HG02973 (cell line): ENCODE measurements around the gene PTPRN2.
"Not testable (repeated sequence)": the region's sequence is repeated elsewhere in the genome, so short reads cannot be mapped to it uniquely, and the experiment has no call there.

Experiments used
- ATAC-seq: cut with Tn5 transposase; IDR thresholded peaks from one replicate; pipeline ENCODE4 v1.9.1; 2021; ENCODE audit warnings: moderate library complexity; ENCODE audit not compliant: unreplicated experiment

PTPRN2 gene

GRCh38 chr7:158425676-158426075 is 161.9 kb downstream of the PTPRN2 start:
- not testable (repeated sequence) for ATAC-seq

GRCh38 chr7:158424531-158424930 is 163.1 kb downstream of the PTPRN2 start:
- no peak for ATAC-seq

GRCh38 chr7:158424011-158424410 is 163.6 kb downstream of the PTPRN2 start:
- no peak for ATAC-seq

DNA sequence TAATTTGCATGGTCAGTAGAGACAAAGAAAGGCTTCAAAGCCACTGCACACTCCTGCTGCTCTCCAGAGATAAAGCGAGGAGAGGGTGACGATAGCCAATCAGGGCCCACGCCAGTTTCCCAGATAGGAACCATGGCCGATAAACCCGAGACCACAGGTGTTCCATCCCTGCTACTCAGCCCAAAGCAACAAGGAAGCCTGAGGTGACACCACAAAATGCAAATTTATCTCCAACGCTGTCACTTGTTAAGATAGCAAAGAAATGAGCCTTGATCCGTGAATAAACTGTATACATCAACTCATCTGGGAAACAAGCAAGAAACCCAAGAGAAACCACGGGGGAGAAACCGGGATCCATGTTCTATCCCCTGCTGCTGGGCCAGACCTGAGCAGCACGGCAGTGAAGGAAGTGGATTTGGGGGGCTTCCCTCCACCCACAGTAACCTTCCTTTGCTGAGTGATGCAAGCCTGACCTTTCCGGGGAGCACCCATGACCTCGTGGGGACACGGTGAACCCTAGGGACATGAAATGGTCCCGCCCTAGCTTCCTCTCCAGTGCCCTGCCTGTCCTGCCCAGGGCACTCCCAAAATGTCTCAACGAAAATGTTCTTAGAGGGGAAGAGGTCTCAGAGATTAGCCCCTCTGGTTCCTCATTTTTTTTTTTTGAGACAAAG is 164.6 kb downstream of the PTPRN2 start:
- no peak for ATAC-seq

GRCh38 chr7:158422196-158422886 is 165.3 kb downstream of the PTPRN2 start:
- no peak for ATAC-seq

GRCh38 chr7:158421361-158421760 is 166.3 kb downstream of the PTPRN2 start:
- no peak for ATAC-seq

DNA sequence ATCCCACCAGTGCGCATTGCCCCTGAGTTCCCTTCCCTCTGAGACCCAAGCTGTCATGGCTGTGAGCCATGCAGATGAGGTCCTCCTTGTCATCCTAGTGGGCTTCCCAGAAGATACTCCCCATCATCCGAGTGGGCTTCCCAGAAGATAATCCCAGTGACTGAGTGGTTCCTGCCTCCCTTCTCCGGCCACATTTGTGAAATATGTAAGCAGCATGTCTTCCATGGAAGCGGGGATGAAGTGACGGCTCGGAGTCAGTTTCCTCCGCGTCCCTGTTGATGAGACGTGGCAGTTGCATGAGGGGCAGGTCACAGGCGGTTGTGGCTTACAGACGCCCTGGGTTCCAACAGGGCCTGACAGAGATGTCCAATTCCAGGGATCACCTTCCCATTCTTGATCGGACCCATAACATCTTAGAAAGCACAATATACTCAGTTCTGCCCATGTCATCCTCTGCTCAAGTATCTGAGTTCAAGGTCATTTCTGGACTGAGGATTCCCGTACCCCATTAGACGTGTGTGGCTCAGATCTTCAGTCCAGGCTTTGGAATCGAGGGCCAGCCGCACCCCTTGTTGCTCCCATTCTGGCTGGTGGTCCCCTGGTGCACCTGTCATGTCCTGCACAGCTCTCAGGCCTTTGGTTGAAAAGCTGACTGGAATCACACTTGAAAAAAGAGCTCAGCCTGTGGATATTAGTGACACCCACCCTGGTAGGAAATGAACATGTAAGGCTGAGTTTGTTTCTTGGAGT is 166.9 kb downstream of the PTPRN2 start:
- ATAC-seq = no peak

DNA sequence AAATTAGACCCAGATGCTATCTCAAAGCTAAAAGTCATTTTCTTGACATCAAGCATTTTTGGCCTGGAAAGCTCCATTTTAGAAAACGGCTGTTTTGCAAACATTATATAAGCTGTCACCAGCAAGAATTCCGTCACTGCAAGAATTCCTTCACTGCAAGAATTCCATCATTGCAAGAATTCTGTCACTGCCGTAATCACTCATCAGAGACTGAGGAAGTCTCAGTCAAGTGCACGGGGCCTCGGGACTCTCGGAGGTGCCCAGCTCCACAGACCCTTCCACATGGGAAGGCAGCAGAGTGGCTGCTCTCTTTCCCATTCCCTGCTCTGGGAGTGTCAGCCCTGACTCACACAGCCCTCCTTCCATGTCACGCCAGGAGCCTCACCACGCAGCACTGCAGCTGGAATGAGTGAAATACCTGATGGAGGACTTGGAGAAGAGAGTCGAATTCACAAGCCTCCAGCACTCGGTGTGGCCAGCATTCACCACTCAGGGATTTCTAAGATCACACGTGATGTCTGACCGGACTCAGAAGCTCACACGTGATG is 168.3 kb downstream of the PTPRN2 start:
- ATAC-seq = no peak

GRCh38 chr7:158418395-158418794 is 169.2 kb downstream of the PTPRN2 start:
- ATAC-seq = not testable (repeated sequence)

GRCh38 chr7:158416283-158416933 is 171.2 kb downstream of the PTPRN2 start:
- ATAC-seq = no peak

DNA sequence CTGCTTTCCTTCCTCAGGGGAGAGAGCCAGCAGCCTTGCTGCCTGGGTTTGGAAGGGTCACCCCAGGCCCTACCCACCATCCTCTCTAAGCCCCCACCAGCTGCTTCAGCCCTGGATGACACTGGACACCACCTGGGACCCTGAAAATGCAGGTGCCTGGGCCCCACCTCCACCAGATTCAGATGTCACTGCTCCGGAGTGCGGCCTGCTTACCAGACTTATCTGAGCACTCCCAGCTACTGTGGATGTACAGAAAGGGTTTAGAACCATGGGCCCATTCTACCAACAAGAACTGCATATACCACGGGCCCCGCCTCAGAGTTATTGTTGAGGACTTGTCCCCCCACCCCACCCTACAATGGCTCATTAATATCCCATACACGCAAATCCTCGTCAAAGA is 172.3 kb downstream of the PTPRN2 start:
- no peak for ATAC-seq

GRCh38 chr7:158414486-158414961 is 173.1 kb downstream of the PTPRN2 start:
- ATAC-seq = no peak

GRCh38 chr7:158414002-158414401 is 173.6 kb downstream of the PTPRN2 start:
- no peak for ATAC-seq

GRCh38 chr7:158411232-158411950 is 176.2 kb downstream of the PTPRN2 start:
- no peak for ATAC-seq

- ATAC-seq = no peak
These were observed 176.9 kb downstream of the PTPRN2 start for GRCh38 chr7:158410720-158411119.

GRCh38 chr7:158409816-158410330 is 177.8 kb downstream of the PTPRN2 start:
- ATAC-seq = no peak

- ATAC-seq = no peak
These were observed 178.5 kb downstream of the PTPRN2 start for GRCh38 chr7:158409120-158409519.

DNA sequence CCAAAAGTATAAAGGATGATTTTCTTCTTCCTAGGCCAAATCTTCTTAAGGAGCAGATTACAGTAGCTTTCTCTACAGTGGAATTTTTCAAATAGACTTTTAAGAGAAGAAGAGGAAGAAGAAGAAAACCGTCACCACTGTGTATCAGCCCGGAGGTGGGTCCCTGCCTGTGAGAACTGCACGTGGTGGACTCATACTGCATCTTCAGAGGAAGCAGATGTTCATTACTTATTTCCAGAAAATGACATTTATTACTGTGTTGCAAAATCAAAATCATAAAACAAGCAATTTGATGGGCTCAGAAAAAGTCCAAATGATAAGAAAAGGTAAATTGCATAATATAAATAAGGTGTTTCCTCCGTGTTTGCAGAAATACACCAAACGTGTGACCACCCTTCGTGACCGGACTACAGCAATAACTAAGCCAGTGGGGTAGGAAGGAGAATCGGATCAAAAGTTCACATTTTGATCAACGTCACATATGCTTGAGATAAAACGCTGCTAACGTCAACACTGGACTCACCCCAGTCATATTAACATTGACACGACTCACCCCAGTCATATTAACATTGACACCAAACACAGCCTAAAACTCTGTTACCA is 179.2 kb downstream of the PTPRN2 start:
- no peak for ATAC-seq

DNA sequence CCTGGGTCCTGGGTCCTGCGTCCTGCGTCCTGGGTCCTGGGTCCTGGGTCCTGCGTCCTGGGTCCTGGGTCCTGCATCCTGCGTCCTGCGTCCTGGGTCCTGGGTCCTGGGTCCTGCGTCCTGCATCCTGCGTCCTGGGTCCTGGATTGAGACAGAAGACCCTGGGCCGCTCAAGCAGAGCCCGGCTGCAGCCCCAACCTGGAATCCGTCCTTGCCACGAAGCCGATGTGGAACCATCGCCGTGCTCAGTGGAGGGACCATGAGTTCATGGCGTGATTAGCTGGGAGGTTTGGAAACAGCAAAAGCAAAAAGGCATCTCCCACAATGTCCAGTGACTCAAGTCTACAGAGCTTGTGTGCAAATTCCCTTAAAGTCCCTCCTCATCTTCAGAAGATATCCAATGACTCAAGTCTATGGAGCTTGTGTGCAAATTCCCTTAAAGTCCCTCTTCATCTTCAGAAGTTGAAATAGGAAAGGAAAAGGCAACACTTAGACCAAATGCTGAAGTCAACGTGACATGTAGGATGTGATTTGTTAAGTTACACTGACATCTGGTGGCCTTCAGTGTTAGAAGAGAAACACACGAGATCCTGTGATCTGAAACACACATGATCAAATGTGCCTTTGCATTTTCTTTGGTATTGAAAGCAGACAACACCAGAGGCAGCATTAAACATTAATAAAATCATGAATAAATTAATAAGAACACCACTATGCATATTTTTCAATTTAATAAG is 179.9 kb downstream of the PTPRN2 start:
- no peak for ATAC-seq
